GM19463 (cell line): ENCODE measurements around the gene RTN4.

Experiments used
- ATAC-seq: cut with Tn5 transposase; IDR thresholded peaks from one replicate; pipeline ENCODE4 v1.9.1; 2021; ENCODE audit warnings: mild to moderate bottlenecking, moderate library complexity; ENCODE audit not compliant: unreplicated experiment

The RTN4 gene

DNA sequence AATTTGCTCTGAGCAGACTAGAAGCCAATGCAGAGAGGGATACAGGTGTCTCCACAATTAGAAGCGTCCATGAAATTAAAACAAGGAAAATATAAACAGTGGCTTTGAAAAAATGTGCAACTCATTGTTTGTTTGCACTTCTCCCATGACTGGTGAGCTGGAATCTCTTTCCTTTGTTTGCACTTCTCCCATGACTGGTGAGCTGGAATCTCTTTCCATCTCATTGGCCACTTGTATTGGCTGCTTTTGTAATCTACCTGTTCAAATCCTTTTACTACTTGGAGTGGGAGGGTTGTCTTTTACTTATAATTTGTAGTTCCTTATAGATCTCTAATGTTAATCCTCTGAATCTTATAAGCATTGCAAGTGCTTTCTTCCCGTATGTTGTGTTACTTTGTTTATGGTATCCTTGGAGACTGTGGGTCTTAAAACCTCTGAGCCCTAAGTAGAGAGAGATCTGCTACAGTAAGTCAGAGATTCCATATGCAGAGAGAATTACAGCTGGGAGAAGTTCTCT, 94.1 kb downstream of the RTN4 start:
- no peak for ATAC-seq

DNA sequence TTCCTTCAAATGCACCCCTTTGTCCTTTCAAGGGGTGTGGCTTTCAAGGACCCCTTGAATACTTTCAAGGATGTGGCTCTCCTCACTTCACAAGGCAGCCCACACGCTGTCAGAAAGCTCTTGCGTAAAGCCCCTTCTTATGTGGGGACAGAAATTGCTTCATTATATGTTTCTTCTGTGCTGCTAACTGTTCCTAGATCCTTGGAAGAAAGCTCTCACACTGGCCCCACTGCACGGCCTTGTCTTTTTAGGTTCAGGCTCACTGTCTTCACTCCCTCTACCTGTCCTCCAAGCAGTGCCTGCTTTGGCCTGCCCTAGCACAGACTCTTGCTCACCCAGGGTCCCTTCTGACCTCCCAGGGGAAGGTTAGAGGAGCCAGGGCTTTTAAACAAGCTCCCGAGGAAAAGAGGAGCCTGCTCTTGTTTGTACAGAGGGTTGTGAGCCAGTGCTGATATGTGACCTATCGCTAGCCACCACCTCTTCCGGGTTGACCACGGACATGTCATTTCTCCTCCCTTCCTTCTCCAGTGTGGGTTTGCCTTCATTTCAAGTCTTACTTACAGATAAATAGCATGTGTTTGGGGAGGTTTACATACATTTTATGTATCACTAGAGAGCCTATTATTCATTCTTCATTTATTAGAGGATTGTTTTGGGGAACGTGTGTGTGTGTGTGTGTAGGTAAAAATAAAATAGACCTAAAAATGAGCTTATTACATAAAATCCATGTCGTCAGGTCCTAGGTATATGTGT, 94.7 kb downstream of the RTN4 start:
- ATAC-seq, result no peak

DNA sequence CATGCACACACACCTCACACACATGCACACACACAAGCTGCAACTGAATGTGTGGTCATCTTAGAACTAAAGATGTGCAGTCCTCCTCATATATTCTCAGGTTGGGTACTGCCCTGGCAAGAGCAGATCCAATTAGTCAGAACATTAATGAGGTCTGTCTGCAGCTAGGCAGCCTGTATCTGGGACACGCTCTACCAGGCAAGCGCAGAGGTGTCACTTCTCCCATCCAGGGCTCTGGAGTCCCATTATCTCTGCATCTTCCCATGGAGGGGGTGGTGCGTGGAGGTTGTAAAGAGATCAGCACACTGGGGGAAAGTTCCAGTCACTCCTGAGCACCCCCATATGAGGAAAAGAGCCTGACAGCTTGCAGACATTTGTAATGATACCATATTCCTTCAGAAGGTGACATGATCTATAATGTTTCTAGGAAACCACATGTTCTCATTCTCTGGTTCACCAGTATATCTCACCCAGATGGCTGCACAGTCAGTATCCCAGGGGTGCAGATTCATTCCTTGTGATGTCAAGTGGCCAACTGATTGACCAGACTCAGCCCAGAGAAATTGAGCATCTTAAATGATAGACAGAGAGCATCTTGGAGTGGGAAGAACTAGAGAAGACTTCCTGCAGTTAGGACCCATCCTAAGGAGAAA, 95.4 kb downstream of the RTN4 start:
- ATAC-seq, result no peak

DNA sequence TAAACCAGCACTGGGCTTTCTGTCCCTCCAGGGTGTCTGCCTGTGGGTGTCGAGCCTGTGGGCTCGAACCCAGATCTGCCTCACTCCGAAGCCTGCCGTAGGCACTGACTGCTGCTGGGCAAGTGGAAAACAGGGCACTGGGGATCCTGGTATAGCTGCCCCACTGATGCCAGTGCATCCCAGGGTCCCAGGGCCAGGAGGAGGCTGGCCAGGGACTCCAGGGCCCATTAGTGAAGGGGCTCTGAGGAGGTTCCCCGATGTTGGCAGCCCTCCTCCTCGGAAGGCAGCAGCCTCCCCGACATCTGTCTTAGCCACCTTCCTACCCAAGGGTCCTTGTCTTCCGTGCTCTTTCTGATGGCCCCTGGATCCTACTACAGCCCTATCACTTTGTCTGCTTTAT, 96.1 kb downstream of the RTN4 start:
- no peak for ATAC-seq

DNA sequence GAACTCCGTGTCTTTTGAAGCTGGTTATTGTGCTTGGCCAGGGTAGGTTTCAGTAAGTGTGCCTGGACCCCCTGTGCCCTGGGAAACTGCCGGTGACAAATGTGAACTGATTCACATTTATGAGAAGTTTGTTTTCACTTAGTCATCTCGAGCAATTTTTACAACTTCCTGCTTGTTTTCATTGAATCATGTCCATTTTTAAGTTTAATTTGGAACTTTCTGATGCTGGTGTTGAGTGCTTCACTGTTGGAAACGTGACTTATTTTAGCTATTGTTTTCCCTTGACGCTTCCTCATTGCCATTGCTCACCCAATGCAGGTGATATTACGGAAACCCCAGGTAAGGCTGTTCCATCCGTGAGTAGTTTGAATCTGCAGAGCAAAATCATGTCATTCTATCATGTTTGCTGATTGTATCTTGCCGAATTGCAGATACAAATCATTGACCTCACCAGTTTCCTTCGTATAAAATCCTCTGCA, 97.2 kb downstream of the RTN4 start:
- no peak for ATAC-seq

DNA sequence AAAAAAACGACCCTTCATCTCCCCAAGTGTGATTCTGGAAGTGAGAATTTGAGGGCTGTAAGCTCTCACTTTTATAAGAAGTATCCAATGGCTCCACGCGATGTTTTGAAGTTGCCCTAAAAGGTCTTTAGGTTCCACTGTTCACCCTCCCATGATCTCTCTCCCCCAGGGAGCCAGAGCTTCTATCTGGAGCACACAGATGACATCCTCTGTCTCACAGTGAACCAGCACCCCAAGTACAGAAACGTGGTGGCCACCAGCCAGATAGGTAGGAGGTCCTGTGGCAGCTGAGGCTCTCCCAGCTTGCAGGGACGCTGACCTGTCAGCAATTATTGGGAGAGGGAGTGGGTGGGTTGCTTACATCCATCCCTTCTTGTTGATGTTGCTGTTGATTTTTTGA, 97.8 kb downstream of the RTN4 start:
- no peak for ATAC-seq

DNA sequence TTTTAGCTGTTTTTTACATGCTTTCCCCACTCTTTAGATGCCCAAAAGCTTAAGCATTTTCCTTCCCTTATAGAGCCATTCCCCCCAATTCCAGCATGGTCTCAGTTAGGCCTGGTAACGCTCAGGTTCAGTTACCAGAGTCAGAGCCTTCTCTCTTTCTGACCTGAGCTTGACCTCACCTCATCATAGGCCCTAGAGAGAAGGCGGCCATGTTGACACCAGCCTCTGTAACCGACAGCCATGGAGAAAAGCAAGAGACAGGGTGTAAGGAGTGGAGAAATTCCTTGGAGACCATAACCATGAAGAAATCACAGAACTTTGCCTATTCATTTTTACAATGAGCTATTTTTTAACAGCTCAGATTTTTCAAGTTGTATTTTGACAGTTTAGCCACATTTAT, 99.4 kb downstream of the RTN4 start:
- no peak for ATAC-seq

DNA sequence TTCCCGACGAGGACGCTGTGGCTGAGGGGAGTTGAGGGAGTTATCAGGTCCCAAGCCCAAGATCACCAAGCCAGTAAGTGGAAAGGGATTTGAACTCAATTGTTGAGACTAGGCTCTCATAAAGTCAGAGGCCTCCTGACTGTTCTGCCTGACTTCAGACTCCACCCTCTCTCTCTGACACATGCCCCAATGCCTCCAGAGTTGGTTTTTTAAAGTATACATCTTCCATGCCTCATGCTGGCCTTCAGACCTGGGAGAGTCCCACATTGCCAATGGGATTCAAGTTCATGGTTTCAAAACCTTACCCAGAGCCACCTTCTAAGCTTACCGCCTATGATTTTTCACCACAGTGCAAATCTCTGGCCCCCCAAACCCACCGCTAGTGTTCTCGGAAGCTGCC, 100.8 kb downstream of the RTN4 start:
- no peak for ATAC-seq

DNA sequence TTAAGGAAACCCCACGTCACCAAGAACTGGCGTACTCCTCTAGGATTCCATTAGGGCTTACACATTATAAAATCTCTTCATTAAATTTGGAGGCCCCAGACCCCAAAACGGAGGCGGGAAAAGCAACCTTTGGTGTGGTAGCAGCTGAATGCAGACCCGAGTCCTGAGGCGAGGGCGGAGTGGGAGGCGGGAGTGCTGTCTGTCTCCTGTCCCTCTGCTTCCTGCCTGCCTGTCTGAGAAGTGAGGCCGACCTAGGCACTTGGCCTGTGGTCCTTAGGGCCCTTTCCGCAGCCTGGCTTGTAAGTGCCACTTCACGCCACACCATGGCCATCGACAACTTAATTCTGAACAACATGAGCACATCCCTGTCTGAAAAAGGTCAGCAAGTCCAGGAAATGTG, 102.1 kb downstream of the RTN4 start:
- ATAC-seq, result no peak

DNA sequence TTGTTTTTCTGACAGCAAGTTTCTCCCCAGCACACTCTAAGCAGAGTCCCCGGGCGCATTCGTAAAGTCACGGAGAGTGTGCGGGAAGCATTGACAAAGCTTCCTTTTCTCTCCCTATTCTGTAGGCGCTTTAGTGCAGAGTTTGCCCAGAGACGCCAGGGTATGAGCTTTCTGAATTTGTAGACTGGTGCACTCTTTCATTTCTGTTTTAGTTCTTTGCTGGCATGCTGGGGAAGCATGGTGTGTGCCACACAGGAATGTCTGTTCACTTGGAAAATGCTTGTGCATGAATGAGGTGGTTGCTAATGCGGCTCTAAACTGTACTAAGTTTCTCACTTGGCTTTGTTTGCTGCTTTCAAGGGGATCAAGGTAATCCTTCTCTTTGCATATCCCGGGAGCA, 102.6 kb downstream of the RTN4 start:
- ATAC-seq, result no peak

DNA sequence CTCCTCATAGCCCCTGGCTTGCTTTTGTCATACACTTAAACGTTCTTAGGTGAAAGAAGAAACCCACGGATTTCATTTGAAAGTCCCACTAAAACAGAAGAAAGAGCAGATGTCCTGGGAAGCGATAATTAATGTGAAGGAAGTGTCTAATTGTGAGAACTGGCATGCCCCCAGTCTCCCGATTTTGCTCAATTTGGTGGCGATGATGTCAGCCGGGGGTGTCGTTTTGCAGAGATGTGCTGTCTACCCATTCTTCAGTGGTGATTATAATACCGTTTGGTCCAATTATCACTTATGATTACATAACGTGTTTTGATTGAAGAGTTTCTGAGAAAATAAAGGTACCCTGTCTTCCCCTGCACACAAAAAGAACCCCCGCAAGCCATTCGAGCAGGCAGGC, 103.1 kb downstream of the RTN4 start:
- ATAC-seq, result no peak

DNA sequence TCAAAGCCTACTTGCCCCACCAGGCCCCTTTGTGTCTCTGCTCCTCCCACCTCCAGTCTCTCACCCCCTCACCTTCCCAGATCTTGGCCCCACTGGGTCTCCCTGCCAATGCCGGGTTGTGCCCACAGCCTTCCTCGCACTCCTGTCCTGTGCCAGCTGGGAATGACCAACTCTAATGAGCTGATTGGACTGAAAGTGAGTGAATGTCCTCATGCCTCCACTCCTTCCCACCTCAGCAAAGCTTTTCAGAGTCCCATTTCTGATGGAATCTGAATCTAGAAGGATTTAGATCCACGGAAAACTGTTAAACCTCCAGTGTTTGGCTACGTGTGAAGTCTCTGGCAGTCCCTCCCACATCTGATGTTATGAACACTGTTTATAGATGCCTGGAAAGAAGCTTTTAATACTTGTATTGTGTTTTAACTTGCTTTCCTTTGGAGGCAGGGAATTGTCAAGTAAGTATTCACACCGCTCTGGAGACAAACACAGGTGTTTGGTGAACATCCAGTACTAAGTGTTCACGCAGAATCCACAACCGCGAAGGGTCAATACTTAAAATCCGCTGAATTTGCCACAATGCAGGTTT, 103.9 kb downstream of the RTN4 start:
- no peak for ATAC-seq

DNA sequence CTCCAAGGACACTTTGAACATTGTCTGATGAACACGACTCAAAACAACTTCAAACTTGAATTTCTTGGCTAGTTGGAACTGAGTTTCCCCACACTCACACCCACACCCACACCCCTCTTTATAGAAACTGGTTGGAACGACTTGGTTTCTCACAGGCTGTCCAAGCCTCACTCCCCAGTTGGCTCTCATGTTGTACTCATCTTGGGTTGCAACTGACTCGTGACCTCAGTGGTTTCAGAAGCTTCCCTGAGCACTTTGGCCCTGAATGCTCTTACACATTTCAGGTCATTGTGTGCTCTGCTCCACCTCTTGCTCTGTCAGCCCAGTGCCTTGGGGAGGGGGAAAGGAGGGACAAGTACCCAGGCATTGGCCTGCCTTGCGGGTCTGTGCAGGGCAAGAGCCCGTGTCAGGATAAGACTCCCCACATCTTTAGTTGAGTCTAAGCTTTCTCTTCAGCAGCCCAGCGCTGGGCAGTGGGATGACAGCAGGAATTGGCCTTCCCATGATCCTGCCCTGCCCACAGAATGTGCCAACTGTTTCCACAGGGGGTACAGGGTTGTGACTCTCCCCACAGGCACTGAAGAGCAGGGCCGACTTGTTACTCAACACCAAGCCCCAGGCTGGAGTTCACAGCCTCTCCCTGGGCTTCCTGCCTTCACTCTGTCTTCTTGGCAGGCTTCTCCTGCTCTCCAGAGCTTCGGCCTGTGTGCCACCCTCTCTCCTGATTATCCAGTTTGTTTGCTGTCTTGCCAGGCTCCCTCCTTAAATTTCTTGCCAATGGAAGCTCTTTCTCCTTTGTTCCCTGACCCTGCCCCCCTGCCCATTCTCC, 104.6 kb downstream of the RTN4 start:
- peak; percentile 88 for ATAC-seq

DNA sequence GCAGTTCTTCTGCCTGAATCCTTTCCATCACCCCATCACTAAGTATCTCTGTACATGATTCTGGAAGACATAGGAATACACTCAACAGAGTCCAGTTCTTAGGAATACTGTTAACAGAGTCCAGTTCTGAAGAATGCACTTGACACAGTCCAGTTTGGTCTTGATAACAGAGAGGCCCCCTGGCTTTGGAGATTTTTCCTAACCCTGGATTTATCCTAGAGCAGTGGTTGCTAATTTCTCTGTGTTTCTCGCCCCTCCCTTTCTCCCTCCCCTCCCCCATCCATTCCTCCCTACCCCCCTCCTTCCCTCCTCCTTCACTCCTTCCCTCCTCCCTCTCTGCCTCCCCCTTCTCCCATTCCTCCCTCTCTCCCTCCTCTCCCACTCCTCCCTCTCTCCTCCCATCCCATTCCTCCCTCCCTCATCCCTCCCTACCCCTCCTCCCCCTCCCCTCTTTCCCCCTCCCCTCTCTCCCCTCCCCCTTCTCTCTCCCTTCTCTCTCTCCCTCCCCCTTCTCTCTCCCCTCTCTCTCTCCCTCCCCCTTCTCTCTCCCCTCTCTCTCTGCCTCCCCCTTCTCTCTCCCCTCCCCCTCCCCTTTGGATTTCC, 105.4 kb downstream of the RTN4 start:
- no peak for ATAC-seq

DNA sequence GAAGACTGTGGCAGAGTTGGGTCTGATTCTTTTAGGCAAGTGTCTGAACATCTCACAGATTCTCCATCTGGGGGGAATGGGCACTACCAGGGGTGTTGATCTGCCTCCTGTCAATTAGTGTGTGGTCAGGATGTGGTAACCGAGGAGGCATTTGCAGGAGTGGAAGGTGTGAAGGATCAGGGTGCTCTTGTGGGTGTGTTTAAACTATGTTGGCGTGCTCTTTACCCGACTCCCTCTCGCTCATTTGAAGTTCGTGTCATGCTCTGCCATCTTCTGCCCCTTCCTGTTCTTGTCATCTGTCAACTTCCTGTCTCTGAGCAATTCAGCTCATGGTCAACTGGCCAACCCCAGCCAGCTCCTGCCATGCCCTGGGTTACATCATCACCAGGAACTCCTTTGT, 107.9 kb downstream of the RTN4 start:
- ATAC-seq, result no peak

DNA sequence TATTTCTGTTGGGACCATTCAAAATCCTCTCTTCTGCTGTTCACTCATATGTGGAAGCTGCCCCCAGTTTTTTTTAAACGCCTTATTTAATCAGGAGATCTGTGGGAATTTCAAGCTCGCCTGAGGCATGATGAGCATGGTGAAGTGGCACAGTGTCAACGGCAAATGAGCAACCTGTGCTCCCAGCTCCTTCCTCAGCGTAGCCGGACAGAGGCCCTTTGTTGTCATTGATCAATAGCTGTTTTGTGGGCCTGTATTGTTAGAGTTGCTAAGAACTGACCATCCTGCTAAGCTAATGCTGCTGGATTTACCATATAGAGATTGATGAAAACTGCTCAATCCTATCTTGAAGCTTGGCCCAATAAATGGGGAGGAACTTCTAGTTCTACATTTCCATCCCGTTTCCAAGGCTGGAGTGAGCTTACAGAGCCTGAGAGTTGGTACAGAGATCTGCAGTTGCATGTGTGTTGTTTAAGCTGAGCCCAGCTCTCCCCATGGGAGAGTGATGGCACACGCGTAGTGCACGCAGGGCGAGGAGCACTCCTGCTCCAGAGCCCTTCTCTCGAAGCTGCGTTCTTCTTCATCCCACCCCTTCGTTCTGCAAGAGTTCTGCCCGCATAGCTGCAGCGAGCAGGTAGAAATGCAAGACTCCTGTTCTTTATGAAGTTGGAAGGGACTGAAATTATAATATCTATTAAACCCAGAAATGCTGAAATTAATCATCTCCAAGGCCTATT, 108.8 kb downstream of the RTN4 start:
- no peak for ATAC-seq

DNA sequence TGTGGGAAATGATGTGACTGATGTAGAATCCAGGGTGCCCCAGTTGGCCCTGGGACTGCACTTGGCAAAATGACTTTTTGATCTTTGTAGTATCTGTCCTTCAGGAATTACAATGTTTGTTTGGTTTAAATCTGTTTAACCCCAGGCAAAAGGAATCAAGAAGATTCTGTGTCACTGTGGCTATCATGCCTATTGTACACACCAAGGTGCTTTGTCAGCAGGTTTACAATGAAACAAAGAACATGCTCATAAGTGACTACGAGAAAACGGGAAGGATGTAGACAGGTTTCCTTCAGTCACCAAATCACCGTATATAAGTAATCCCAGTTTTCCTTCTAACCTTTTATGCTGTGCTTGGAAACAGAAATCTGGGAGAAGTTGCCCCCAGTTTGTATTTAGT, 109.5 kb downstream of the RTN4 start:
- no peak for ATAC-seq

DNA sequence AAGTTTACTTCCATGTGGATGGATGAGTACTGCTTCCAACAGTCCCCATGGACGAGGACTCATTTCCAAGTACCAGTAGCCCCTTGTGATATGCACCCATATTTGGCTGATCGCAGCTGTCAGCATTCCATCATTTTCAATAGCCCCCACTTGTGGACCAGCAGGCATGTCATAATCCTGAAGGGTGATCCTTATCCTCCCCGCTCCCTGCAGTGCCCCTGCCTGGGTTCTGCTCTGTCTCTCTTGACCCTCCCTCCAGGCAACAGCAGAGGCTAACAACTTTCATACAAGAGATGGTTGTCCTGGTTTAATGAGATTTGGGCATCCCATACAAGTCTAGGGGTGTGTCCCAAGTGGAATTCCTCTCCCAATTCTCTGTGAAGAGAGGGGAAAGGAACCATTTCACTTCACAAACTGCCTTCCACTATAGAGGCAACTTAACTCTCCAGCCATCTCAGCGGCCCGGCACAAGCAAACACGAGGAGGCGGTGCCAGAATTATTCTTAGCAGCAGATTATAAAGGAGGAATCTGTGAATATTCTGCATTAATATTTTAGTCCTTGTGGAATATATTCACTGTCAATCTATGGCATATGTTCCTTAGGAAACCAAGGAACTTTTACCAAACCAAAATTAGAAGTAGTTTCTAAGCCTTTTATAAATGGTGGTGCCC, 110.7 kb downstream of the RTN4 start:
- no peak for ATAC-seq

DNA sequence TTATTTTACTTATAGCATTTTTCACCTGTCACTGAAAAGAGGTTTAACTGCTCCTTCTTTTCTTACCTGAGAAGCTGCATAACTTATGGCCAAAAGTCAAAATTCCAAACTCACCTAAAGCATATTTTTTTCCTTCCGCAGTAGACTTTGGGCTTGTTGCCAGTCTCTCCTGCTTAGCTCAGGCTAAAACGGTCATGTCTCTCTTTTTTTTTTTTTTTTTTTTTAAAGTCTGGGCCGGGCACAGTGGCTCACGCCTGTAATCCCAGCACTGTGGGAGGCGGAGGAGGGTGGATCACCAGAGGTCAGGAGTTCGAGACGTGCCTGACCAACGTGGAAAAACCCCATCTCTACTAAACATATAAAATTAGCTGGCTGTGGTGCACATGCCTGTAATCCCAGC, 113.5 kb downstream of the RTN4 start:
- no peak for ATAC-seq

DNA sequence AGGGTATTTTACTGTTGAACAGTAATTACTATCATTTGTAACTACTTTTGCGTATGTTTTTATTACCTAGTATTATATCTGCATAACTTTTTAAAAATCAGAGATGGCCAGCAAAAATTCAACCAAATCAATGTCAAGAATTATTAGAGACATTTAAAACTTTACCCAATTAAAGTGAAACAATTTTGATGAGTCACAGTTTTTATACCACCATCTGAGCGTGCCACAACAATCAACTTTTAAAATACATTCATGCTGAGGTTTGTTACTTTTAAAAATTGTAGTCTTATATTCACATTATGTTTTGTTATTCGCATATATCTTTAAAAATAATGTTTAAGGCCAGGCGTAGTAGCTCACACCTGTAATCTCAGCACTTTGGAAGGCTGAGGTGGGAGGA, 114.9 kb downstream of the RTN4 start:
- no peak for ATAC-seq
